ENCODE results near the gene G3BP1. TPM values are rescaled to one million over a fixed set of nuclear protein-coding genes. Genes with fewer than 3 reads are reported as not detected.

G3BP1 gene
- total and polyA plus RNA-seq, 3 donors from 2014 or later, result 112 to 115 (median 112) TPM

DNA sequence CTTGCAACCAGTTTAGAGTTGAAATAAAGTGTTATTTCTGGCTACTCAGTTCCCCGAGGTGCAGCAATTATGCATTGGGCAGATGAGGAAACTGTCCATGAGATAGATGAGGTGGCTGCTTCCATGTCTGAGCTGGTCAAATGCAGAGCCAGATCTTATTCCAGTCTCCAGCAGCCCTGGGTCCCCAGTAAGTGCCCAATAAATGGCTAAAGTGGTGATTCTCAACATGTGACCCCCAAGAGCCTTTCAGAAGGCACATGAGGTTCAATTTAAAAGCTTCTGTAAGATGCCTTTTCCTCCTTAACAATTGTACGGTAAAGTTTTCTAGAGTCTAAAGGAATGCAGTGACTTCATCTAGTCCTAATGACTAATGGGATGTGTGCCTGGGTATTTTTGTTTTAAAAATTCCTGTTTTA is 30.8 kb upstream of the G3BP1 start:
- TF ChIP-seq POLR2A (IDR thresholded peaks at IDR 0.05), result no peak
- TF ChIP-seq, protein P1, sequence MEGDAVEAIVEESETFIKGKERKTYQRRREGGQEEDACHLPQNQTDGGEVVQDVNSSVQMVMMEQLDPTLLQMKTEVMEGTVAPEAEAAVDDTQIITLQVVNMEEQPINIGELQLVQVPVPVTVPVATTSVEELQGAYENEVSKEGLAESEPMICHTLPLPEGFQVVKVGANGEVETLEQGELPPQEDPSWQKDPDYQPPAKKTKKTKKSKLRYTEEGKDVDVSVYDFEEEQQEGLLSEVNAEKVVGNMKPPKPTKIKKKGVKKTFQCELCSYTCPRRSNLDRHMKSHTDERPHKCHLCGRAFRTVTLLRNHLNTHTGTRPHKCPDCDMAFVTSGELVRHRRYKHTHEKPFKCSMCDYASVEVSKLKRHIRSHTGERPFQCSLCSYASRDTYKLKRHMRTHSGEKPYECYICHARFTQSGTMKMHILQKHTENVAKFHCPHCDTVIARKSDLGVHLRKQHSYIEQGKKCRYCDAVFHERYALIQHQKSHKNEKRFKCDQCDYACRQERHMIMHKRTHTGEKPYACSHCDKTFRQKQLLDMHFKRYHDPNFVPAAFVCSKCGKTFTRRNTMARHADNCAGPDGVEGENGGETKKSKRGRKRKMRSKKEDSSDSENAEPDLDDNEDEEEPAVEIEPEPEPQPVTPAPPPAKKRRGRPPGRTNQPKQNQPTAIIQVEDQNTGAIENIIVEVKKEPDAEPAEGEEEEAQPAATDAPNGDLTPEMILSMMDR (IDR thresholded peaks at IDR 0.05), result no peak
- no peaks in the 10 kb centered on the region for H3K36me3 ChIP-seq (ENCODE audit: low read depth, missing control alignments)

DNA sequence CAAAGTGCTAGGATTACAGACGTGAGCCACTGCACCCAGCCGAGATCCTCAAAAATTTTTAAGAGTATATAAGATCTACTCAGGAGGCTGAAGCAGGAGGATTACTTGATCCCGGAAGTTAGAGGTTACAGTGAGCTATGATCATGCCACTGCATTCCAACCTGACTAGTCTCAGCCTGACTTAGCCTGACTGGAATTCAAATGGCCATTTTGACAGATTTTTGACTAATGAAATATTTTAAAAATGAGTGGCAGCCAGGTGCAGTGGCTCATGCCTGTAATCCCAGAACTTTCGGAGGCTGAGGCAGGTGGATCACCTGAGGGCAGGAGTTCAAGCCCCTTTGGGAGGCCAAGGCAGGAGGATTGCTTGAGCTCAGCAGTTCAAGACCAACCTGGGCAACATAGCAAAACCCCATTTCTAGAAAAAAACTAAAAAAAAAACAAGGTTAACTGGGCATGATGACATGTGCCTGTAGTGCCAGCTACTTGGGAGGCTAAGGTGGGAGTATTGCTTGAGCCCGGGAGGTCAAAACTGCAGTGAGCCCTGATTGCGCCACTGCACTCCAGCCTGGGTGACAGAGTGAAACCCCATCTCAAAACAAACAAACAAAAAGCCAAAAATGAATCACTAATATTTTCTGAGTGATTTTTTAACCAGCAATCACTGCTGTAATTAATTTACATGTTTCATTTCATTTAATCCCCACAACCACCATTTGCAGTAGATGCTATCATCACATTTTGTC is 29.9 kb upstream of the G3BP1 start:
- TF ChIP-seq POLR2A (IDR thresholded peaks at IDR 0.05), result no peak
- TF ChIP-seq, protein P1 (IDR thresholded peaks at IDR 0.05), result no peak
- WGBS, 2 donors, result 79% methylated on average over 6 of the region's 6 CpGs
- intact Hi-C loops (cut with DNase I; ENCODE audit: low total_unique reads), result loop anchor here (5.0 kb wide), 1 partner anchor 85 kb away; no protein-coding TSS in a partner anchor
- Histone ChIP-seq H3K36me3 (ENCODE audit: low read depth, missing control alignments) (no peaks in the 10 kb centered on the region), H3K9me3 (no peaks in the 10 kb centered on the region), H3K27me3 (no peaks in the 10 kb centered on the region), H3K27ac (peak overlapping the region; percentile 31 to 47), H3K4me1 (peaks cover 46% of the 10 kb centered on the region), H3K4me3 (no peak overlapping the region)
- no peak for DNase-seq

More for the DNA sequence above, 30.8 kb upstream of the G3BP1 start:
- Histone ChIP-seq H3K4me1 (peaks cover 50% of the 10 kb centered on the region), H3K27me3 (no peaks in the 10 kb centered on the region), H3K4me3 (no peak overlapping the region), H3K9me3 (no peaks in the 10 kb centered on the region), H3K27ac (peak overlapping the region; percentile 31 to 47)
- WGBS, 2 donors, result 32 to 36% methylated on average over 2 of the region's 2 CpGs
- DNase-seq, result no peak
- intact Hi-C loops (cut with DNase I; ENCODE audit: low total_unique reads), result loop anchor here (5.0 kb wide), 1 partner anchor 84 kb away; no protein-coding TSS in a partner anchor

- no peaks in the 10 kb centered on the region for H3K27me3 ChIP-seq
- H3K9me3 ChIP-seq, result no peaks in the 10 kb centered on the region
- 55 to 62% methylated on average over 7 of the region's 7 CpGs for WGBS, 2 donors
- TF ChIP-seq, protein P1 (IDR thresholded peaks at IDR 0.05), result peak in 2 of 3 experiments; percentile 62
- no peak for TF ChIP-seq POLR2A (IDR thresholded peaks at IDR 0.05)
- H3K4me1 ChIP-seq, result peaks cover 37% of the 10 kb centered on the region
- no peaks in the 10 kb centered on the region for H3K36me3 ChIP-seq (ENCODE audit: low read depth, missing control alignments)
- intact Hi-C loops (cut with DNase I; ENCODE audit: low total_unique reads), result loop anchor here (5.0 kb wide), 1 partner anchor 86 kb away; no protein-coding TSS in a partner anchor
- peak; percentile 72 for DNase-seq
- H3K27ac ChIP-seq, result no peak overlapping the region
- H3K4me3 ChIP-seq, result no peak overlapping the region
Observed at GRCh38 chr5:151742870-151743294, 28.9 kb upstream of the G3BP1 start.

- Histone ChIP-seq H3K4me1 (peaks cover 30% of the 10 kb centered on the region), H3K27me3 (no peaks in the 10 kb centered on the region), H3K36me3 (ENCODE audit: low read depth, missing control alignments) (no peaks in the 10 kb centered on the region), H3K27ac (no peak overlapping the region), H3K9me3 (no peaks in the 10 kb centered on the region), H3K4me3 (no peak overlapping the region)
- no peak for TF ChIP-seq POLR2A (IDR thresholded peaks at IDR 0.05)
- TF ChIP-seq, protein P1 (IDR thresholded peaks at IDR 0.05), result no peak
- WGBS, 2 donors, result 72 to 90% methylated on average over 1 of the region's 1 CpG
- intact Hi-C loops (cut with DNase I; ENCODE audit: low total_unique reads), result loop anchor here (5.0 kb wide), 1 partner anchor 86 kb away; no protein-coding TSS in a partner anchor
- DNase-seq, result no peak
Observed at GRCh38 chr5:151743530-151743929, 28.2 kb upstream of the G3BP1 start.
